HG02571 (cell line): ENCODE data around the gene CYGB.
"Not testable (repeated sequence)": the region's sequence is repeated elsewhere in the genome, so short reads cannot be mapped to it uniquely, and the experiment has no call there.

Experiments used
- ATAC-seq: cut with Tn5 transposase; IDR thresholded peaks from one replicate; pipeline ENCODE4 v1.9.1; 2021; ENCODE audit warnings: mild to moderate bottlenecking, moderate library complexity; ENCODE audit not compliant: unreplicated experiment

Gene CYGB

DNA sequence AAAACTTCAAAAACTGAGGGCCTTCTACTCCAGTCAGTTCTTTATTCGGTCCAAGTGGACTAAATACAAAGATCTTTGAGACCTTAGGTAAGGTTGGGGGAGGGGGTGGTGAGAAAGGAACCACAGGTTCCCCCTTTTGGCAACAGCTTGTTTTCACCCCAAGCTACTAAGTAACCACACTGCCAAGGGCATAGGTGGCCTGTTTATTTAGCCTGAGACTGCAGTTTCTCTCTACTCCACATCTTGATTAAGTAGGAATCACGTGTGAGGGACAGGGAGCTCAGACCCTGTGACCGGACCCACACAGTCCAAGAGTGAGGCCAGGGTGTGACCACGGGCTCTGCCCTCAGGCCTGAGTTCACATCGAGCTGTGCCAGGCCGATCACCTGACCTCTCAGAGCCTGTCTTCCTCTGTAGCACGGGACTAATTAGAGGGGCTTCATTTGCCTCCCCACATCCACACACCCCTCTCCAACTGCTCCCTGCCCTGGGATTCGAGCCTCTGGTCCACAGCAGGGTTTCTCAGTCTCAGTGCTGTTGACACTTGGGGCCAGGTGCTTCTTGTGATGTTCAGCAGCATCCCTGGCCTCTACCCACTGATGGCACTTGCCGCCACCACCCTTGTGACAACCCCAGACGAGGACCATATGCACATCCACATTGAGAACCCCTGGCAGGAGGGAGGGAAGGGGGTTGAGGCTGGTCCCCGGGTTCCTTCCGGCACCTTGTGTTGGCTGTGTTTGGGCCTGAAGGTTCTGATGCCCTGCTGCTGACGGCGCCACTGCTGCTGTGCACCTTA, 30.3 kb upstream of the CYGB start:
- ATAC-seq, result no peak

DNA sequence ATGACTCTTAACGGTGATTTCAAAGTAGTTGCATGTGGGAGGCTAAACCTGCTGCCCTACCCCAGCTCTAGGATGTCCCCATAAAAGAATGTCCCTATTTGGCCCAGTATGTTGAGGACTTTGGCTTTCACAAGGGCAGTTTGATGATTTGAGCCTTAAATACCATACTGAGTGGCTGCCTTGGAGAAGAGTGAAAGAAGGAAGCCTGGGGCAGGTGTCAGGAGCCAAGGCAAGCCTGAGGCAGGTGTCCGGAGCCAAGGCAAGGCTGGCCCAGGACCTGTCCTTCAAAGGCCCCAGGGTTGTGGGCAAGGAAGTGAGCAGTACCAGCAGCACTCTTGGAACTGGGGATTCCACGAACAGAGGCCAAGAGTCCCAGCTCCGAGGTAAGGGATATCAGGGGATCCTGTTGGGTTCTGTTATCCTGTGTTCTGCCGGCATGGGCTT, 29.5 kb upstream of the CYGB start:
- ATAC-seq, result no peak

DNA sequence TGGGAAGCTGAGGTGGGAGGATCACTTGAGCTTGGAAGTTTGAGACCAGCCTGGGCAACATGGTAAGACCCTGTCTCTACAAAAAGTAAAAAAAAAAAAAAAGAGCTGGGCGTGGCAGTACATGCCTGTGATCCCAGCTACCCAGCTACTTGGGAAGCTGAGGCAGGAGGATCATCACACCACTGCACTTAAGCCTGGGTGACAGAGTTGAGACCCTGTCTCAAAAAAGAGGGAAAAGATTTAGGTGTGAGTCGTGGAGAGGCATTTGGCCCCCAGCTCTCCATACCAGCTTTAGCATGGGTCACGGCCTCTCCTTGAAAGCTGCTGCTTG, 29.1 kb upstream of the CYGB start:
- no peak for ATAC-seq

DNA sequence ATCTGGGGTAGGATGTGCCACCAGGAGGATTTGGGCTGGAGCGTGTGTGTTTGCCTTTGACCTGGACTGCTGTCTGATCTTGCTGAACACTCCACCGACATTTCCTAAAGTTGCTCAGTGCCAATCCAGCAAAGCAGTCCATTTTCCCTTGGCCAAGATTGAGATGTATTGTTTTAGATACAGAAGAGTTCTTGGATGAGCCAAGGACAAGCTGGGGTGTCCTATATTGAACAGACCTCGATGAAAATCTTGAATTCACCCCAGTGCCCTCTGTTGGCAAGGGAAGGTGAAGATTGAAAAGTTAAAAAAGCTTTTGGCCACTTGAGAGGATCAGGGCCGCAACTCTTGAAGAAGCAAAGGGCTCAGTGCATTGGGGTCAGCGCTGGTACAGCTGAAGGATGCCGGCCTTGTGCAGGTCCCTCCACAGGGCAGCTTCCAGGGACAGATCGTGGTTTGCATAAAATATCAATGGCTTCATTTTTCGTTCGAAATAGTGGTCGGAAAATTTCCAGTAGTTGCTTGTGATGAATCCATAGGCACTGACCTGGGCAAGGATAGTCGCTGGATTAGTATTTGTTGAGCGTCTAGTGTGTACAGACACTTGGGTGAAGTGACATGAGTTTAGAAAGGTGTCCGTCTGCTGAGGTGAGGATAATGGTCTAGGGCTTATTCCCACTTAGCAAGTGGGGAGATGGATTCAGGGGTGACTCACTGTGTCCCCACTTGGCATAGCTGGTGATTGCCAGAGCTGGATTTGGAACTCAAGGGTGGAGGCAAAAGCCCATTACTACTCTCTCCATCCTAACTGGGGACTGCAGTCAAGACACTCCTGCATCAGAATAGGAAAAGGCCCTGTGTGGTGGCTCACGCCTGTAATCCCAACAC, 28.5 kb upstream of the CYGB start:
- ATAC-seq, result no peak

DNA sequence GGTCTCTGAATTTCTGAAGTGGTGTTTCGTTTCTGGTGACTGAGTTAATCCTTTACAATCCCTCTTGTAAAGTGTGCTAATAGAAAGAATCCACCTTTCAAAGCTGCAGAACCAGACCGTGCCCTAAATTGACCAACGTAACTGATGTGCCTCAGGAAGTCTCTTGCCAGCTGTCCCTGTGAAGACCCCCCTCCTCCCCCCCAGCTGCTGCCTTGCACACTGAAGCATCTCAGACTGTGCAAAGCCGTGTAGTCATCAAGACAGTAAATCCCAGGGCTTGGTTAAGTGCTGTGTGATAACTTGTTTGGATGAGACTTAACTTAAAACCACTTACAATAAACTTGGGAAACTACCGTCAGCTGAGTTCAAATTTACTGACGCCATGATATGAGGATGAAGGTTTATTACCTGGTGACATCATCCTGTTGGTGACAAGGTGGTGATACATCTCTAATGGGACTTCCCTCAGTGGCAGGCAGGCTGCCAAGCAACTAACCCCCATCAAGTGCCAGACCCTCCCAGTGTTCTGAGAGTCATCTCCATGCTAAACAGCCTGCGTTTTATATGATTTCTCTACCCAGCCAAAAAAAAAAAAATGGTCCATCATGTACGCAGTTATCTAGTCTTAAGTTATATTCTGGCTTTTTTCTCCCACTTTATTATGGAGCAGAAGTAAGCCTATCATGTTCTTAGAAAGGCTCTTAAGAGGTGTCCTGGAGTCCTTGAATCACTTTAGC, 27.6 kb upstream of the CYGB start:
- not testable (repeated sequence) for ATAC-seq

DNA sequence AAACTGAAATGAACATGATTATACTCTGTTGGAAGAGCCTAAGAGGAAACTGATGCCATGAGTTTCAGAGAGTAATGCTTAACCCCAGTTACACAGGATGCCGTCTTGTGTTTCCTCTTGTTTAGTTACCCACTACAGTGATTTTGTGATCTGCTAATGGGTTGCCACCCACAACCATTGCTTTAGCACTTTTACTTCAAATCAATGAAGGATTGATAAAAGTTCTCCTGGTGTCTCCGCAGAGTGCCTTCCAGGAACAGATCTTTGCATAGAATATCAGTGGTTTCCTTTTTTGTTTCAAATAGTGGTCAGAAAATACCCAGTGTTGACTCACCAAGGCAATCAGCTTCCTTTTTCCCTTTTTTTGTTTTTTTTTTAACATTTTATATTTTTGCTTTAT, 25.9 kb upstream of the CYGB start:
- not testable (repeated sequence) for ATAC-seq

DNA sequence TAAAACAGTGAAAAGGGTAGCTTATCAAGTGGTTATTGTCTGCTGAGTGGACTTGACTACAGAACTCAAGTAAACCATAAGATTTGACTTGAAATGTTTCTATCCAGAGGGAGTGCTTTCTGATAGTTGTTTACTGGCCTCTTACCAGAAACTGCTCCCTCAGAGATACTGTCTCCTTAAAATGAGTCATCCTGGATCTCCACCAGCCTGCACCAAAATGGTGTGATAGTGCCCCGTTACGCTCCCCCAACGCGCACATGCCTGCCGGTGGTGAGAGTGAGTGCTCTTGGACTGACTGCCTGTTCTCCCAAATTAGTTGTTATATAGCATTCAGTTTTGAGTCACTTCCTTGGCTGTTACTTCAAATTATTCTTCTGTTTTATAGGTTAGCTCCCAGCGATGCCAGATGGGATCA, 25.2 kb upstream of the CYGB start:
- no peak for ATAC-seq

DNA sequence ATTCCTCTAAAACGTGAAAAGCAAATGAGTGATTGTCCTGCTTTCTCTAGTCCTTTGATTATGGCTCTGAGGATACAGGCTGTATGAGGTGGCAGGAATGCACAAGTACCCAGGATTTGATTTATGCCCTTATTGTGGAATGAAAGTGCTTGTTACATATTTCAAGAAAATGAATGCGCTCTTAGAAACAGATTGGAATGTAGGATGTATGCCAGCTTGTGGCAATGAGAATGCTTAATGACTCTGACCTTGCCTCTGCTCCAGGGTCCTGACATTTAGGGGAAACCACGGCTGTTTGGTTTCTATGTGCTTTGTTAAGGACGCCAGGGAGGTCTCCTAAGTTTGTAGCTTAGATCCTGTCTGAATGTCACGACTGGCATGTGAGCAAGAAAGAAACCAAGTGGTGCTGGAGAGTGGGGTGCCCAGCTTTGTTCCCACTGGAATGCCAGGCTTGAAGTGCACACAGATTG, 24.3 kb upstream of the CYGB start:
- no peak for ATAC-seq

DNA sequence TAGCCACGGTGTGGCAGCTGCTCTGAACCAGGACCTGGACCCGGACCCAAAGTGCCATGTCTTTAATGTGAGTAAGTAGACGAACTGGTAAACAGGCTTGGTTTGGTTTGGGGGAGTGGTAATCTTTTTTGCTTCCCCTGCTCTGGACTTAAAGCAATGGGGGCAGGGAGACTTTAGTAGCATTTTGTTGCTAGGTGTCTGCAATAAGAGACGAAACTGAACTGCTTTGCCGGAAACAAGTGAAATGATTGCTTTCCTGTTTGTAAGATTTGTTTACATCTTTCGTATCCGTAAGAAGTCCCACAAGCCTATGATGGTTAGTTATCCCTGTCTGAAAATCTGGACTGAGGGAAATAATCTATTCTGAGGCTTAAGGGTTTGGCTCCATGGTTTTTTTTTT, 23.8 kb upstream of the CYGB start:
- ATAC-seq, result no peak

DNA sequence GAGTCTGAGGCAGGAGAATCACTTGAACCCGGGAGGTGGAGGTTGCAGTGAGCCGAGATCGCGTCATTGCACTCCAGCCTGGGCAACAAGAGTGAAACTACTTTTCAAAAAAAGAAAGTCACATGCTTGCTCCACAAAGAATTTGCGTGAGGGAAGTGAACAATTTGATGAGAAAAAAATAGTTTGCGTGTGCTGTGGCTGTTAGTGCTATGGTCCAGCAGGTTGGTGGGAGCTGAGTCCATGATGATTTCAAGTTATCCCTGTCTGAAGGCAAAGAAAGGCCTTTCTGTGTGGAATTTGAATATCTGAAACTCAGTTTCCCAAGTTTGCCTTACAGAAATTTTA, 23.3 kb upstream of the CYGB start:
- ATAC-seq, result no peak

DNA sequence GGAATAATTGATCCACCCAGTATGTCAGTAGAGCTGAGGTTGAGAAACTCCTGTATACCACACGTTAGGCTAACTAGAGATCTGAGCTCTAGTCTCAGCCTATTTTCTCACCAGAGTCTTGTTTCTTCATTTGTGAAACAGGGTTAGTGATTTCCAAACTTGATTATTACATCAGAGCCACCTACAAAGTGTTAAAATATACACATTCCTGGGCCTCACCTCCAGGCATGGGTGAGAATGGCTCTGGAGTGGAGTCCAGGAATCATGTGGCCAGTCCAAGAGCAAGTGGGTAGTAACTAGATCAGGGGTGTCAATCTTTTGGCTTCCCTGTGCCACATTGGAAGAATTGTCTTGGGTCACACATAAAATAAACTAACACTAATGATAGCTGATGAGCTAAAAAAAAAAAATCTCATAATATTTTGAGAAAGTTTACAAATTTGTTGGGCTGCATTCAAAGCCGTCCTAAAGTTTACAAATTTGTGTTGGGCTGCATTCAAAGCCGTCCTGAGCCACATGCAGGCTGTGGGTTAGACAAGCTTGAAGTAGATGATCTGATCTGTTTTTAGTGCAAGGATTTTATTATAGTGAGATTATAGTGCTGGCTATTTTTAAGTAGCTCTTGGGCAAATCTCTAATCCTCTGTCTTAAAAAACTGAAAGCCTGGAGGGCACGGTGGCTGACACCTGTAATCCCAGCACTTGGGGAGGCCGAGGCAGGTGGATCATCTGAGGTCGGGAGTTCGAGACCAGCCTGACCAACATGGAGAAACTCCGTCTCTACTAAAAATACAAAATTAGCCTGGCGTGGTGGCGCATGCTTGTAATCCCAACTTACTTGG, 22.7 kb upstream of the CYGB start:
- ATAC-seq, result no peak

DNA sequence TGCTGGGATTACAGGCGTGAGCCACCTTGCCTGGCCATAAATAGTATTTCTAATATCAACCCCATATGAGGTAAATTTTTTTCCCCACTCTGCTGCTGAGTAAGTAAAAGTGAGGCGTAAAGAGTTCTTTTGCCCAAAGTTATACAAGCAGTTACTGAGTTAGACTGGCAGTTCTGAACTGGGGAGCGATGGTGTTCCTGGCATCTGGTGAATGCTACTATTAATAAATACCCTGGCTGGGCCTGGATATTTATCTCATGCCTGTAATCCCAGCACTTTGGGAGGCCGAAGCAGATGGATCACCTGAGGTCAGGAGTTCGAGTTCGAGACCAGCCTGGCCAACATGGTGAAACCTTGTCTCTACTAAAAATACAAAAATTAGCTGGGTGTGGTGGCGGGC, 22.0 kb upstream of the CYGB start:
- not testable (repeated sequence) for ATAC-seq

DNA sequence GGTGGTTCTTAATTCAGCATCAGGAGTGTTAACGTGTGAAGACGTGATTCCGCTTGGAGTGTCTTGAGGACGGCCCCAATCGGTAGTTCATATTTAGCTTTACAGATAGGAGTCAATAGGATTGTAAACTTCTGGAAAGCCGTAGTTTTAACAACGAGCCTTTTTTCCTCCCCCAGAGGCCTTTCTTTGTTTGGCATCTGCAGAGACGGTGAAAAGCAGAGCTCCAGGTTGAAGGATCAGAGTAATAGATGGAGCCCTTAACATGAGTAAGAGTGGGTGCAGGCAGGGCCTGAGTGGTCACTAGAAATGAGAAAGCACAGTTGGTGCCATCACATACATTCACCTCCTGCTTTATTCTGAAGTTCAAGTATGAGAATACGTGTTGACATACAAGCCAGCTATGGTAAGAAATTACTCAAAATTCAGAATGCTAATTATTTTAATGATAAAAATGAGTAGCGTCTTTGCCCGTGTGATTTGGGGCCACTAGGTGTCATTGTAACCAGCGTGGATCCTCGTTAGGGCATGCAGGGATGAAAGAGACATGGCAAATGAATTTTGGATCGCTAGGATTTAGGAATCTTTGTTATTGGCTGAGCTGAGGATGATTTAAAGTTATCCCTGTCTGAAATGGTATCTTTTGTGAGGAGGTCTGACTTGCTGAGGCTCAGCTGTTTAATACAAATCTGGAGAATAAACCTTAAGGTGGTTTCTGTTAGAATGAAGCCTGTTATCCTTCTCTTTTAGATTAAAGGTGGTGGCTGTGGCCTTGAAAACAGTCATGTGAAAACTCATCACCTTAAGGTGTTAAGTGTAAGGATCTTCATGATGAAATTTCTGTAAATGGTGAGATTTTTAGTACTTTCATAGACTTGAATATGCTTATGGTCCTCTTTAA, 20.9 kb upstream of the CYGB start:
- ATAC-seq, result no peak

DNA sequence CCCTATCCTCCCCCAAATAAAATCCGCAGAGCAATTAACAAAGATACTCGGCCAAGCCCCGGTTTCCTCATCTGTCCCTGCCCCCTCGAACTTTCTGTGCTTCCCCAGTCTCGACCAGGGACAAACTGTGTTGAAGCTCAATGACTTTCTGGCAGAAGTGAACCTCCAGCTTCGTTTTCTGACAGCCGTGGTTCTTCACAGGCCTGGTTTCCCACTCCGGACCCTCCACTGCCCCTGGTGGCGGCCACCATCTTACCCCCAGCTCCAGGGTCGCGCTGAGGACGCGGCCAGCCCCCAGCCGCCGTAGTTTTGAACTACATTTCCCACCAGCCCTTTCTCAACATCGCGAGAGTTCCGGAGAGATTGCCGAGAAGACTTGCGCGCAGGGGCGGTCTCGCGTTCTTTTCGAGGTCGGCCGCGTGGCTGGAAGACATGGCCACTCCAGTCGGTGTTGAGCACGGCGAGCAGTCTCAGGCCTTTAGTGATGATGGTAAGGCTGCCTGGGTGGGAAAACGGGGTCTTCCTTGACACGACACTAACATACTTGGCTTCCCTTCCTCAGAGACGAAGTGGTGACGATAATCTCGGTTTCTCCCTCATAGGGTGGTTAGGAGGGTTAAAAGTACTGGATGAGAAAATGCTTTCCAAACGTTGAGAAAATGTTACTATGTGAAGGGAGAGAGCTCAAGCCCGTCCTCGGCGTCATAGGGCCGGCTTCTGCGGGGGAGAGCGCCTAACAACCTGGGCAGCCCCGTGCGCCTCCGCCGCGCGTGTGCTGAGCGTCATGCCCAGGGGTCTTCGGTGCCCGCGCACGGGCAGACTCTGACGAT, 20.1 kb upstream of the CYGB start:
- ATAC-seq, result peak; percentile 84

DNA sequence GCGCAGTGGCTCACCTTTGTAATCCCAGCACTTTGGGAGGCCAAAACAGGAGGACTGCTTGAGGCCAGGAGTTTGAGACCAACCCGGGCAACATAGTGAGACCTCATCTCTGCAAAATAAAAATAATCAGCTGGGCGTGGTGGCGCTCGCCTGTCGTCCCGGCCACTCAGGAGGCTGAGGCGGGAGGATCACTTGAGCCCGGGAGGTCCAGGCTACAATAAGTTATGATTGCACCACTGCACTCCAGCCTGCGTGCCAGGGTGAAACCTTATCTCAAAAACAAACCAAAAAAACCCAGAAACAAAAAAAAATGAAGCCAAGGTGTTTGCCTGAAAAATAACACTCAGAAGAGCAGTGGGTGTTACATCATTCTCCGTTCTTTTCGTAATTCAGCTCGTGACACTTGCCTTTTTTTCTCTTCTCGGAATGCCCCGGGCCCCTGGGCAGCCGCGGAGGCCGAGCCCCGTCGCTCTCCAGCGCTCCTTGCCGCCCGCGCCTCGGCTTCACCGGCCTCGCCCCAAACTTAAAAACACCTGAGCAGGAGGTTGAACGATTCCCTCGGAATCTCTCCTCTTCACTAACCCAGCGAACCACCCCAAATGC, 19.4 kb upstream of the CYGB start:
- ATAC-seq, result peak; percentile 34

DNA sequence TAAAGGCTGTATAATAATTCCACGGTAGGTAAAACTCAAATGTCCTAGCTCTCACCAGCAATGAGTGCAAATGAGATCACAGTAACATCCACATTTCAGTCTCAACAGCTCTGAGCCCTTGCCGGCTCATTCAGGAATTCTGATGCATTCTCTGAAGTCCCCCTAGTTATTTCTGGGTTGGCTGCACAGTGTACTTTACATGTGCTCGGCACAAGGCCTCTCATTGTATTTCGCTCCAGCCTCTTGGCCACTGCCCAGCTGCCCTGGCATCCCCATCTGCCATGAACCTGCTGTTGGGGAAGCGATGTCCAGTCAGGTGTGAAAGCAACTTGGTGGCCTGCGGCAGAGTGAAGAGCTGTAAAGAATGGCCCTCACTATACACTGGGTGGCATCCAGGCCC, 16.6 kb upstream of the CYGB start:
- no peak for ATAC-seq

DNA sequence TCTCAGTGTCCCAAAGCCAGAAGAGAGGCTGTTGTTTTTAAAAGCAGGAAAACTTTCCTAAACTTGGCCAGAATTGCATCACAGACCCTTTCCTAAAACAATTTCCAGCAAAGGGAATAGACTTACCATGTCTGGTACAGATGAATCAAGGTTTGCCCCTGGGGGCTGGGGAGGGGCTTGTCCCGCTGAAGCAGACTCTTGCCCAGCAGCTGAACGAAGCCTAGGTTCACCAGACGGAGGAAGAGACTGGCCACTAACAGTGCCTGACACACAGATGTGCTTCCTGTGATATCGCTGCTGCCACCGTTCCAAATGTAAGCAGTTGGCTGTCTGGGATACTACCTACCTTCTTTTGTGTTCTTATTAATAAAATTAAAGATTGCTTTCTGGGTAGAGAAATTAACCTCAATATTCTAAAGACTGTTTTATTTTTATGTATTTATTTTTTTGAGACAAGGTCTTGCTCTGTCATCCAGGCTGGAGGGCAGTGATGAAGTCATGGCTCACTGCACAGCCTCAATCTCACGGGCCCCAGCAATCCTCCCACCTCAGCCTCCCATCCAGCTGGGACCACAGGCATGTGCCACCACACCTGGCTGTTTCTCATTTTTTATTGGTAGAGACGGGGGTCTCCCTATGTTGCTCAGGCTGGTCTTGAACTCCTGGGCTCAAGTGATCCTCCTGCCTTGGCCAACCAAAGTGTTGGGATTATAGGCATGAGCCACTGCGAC, 15.8 kb upstream of the CYGB start:
- ATAC-seq, result no peak

DNA sequence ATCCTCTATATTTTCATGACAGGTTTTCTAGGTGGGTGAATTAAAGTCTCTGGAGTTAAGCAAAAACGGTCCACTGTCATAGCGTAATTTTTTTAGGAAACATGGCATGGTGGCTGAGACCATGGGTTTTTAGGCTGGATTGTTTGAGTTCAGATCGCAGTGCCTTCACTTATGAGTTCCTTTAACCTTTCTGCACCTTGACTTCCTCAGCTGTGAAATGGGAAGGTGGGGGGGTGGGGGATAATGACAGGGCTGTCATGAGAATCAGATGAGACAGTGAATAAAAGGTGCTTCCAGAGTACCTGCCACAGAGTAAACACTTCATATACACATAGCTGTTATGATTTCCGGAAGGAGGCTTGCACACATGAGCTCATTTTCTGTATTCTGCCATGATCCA, 14.2 kb upstream of the CYGB start:
- no peak for ATAC-seq
